SK-N-SH treated with all-trans-retinoic acid at 6 μM for 48 hours (cell line): ENCODE data around the gene CPNE2.

ENCODE experiments used
- CSDC2 ChIP-seq: fragments of 250-450 bp; sonication (Bioruptor Pico); IDR thresholded peaks from 2 replicates; pipeline ENCODE4 v1.5.0; 2020; ENCODE audit warnings: mild to moderate bottlenecking, moderate library complexity
- GLIS3 ChIP-seq: fragments of 250-450 bp; sonication (Bioruptor Pico); IDR thresholded peaks from 2 replicates; pipeline ENCODE4 v1.5.0; 2020; ENCODE audit warnings: mild to moderate bottlenecking, moderate library complexity
- PATZ1 ChIP-seq: fragments of 250-450 bp; sonication (Bioruptor Pico); IDR thresholded peaks from 2 replicates; pipeline ENCODE4 v1.8.0; 2020; ENCODE audit warnings: mild to moderate bottlenecking, moderate library complexity, borderline replicate concordance
- PPARA ChIP-seq: fragments of 250-450 bp; sonication (Bioruptor Pico); IDR thresholded peaks from 2 replicates; pipeline ENCODE4 v1.5.0; 2020; ENCODE audit warnings: mild to moderate bottlenecking, borderline replicate concordance
- ZFP3 ChIP-seq: fragments of 250-450 bp; sonication (Bioruptor Pico); IDR thresholded peaks from 2 replicates; pipeline ENCODE4 v1.5.0; 2020; ENCODE audit warnings: mild to moderate bottlenecking, moderate library complexity
- ZFP30 ChIP-seq: fragments of 450-650 bp; formaldehyde crosslinking; IDR thresholded peaks from 2 replicates; pipeline ENCODE4 v1.5.0; 2022; ENCODE audit warnings: mild to moderate bottlenecking, moderate library complexity

- TF ChIP-seq PATZ1: no peak
- no peak for TF ChIP-seq GLIS3 (CRISPR knock-in tag)
- TF ChIP-seq CSDC2 (CRISPR knock-in tag): no peak
- TF ChIP-seq ZFP30 (CRISPR knock-in tag): no peak
- TF ChIP-seq ZFP3 (CRISPR knock-in tag): no peak
- TF ChIP-seq PPARA (CRISPR knock-in tag): no peak
These were observed 67.1 kb downstream of the CPNE2 start for GRCh38 chr16:57159447-57159846.
